SIG-M5 (cell line): ENCODE results near the gene CSTF2T.

ENCODE experiments used
- DNase-seq: peaks from one replicate; lab custom pipeline; 2025; lab: John Stamatoyannopoulos, UW

The CSTF2T gene, protein sequence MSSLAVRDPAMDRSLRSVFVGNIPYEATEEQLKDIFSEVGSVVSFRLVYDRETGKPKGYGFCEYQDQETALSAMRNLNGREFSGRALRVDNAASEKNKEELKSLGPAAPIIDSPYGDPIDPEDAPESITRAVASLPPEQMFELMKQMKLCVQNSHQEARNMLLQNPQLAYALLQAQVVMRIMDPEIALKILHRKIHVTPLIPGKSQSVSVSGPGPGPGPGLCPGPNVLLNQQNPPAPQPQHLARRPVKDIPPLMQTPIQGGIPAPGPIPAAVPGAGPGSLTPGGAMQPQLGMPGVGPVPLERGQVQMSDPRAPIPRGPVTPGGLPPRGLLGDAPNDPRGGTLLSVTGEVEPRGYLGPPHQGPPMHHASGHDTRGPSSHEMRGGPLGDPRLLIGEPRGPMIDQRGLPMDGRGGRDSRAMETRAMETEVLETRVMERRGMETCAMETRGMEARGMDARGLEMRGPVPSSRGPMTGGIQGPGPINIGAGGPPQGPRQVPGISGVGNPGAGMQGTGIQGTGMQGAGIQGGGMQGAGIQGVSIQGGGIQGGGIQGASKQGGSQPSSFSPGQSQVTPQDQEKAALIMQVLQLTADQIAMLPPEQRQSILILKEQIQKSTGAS

DNA sequence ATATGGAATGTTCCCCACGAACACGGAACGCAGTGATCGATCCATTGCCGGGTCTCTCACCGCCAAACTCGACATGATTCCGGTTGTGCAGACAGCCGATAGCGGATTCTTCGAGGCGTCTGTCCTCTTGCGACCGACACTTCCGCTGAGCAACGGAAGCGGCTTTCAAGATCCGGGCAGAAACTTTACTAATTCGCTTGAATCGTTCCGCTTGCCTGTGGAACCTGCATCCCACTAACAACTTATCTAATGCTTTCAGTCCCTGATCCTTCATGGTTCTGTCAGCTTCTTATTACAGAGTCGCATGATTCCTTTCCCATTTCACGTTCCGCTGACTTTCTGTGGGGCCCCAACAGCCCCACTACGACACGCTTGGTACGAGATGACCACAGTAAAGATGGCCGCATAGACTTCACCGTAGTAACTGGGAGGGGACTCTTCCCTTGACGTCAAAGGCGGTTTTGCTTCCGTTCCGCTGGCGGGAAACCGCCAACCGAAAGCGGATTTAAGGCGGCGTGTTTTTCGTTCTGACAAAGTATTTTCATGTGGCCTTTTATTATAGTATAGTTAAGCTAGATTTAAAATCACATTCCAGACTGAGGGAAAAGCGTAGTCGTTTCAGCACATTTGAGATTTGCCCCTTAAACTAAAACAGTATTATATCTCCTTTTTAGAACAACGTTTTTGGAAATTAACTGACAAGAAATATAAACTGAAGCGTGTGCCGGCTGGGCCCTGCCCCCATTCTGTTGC is at the start of gene CSTF2T:
Gene CSTF2T (minus strand): TSS at position 121 of the 753 bp plus-strand sequence. CDS start 46 bp downstream, at position 75.
- DNase-seq, result peak; percentile 60

DNA sequence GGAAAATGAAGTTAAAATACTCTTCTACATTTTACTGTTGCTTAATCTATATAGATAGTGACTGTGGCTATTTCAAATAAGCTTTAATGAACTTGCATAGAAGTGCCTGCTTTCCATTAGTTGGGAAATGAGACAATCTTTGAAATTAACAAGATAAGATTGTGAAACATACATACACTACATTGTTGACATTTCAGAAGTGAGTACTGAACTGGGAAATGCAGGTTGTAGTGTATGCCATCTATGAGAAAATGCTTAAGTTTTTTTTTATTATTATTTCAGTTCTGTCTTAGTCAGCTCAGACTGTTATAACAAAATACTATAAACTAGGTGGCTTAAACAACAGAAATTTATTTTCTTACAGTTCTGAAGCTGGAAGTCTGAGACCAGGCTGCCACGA is 49.6 kb upstream of the CSTF2T start:
- DNase-seq, result no peak

DNA sequence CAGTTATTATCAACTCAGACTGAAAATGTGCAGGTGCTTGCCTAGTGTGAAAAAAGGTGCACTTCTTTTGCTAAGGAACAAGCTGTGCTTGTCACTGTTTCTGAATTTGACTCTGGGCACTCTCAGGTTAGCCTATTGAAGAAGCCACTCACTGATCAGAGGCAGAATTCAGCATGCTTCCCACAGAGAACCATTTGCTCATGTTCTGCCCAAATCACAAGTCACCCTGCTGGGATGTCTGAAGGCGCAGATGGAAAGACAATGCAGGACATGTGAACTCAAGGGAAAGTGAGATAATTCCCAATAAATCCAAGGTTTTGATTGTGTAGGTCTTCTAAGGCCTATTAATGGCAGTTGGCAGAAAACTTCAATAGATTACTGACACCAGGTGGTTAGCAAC is 47.8 kb upstream of the CSTF2T start:
- no peak for DNase-seq

DNA sequence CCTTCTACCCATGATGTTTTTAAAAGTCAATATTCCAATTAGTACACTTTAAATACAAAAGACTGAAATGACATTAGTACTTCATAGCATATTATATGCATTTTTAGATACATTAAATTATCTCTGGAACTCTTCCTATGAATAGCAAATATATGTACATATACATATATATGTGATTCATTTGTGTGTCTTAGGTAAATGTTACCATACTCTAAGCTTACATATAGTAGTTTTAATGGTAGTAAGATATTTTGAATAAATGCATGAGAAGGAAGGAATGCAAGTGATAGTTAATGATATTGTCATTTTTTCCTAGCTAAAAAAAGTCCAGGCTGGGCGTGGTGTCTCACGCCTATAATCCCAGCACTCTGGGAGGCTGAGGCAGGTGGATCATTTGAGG is 46.0 kb upstream of the CSTF2T start:
- DNase-seq, result no peak

DNA sequence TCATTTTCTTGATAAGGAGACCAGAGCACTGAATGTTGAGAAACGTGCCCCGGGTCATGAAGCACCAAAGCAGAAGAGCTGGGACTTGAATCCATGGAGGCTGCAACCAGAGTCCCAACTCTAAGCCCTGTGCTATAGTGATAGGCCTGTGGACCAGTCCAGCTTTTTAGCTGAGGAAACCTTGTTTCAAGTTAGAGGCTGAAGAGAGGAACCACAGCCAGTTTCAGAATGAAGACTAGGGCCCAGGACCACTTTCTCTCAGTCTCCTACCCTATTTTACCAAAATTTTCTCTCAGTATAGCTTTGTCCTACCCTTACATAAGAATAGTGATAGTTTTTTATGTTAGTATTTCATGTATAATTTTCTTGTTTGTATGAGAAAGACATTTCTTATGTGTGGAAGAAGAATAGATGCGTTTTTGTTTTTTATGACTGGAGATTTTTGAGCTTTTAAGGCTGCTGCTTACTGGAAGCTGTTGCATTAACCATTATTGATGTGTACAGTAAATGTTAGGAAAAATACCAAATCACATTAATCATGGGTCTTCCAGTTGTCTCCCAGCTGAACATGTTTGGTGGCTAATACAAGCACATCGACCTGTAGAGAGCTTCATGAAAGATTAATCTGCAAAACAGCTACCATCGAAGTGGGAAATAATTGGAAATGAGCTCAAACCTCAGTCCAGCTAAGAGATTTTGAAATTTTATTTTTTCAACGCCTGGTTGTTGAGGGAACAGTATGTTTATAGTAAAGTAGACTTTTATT is 45.0 kb upstream of the CSTF2T start:
- no peak for DNase-seq

DNA sequence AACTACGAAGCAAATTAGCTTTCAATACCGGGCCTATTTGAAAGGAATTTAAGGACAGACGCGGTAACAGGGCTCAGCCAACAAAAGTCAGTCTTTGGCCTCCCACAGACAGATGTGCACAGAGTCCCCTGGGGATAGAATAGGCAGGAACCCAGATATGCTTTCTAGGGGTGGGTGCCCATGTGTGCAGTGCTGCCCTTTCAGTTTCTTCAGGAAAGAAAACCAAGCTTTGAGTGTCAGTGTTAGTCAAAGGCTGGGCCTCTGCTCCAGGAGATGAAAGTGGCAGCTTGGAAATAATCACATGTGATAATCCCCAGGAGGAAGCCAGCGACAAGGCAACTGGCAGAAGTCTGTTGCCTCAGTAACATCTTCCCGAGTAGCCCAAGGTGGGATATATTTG is 43.8 kb upstream of the CSTF2T start:
- DNase-seq, result no peak

DNA sequence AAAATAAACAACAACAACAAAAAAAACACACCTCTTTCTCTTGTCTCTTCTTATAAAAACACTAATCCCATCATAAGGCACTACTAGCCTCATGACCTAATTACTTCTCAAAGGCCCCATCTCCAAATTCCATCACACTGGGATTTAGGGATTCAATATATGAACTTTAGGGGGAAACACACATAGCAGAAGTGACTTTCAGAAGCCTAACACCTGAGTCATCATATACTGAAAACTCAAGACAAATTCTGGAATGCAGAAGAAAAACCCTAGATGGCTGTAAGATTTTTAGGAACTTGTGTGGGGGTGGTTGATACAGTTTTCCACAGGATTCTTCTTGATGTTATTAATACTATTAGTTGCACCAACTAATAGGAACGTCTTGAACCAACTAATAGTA is 33.7 kb upstream of the CSTF2T start:
- no peak for DNase-seq

DNA sequence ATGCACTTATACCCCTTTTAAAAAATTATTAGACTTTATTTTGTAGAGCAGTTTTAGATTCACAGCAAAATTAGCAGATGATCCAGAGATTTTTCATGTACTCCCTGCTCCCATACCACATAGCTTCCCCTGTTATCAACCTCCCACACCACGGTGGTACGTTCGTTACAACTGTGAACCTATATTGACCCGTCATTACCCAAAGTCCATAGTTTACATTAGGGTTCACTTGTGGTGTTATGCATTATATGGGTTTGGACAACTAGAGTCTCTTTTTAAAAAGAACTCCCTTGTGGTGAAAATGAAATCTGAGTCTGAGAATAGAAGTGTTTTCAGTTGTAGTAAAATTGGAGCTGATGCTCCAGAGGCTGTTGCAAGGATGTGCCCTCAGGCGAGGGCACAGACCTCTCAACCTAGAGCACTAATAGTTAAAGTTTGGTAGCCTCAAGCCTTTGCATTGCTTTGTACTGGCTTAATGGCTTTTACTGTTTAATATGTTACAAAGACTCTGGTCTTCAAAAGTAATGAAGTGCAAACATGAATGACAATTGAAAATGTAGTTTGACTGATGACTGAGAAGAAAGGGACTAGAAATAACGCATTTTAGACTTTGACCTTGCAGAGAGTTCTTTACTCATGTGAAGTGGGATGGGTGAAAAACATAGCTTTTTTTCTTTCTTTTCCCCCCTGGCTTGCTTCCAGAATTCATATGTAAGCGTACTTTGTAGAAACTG is 30.6 kb upstream of the CSTF2T start:
- DNase-seq, result no peak

DNA sequence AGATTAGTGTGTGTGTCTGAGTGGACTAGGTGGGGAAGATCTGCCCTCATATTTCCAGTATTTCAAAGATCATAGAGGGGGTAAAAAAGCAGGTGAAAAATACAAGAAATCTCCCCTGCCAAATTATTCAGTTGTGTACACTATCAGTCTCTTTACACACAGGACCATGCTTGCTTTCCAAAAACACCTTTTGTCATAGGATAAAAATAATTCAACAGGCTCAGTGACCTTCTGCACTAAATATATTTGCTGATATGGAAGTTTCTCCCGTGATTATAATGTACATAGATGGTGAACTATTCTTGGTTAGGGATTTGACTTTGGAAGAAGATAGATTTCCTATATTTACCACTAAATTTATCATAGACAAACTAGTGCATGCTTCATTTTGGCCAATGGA is 24.6 kb upstream of the CSTF2T start:
- DNase-seq, result no peak

DNA sequence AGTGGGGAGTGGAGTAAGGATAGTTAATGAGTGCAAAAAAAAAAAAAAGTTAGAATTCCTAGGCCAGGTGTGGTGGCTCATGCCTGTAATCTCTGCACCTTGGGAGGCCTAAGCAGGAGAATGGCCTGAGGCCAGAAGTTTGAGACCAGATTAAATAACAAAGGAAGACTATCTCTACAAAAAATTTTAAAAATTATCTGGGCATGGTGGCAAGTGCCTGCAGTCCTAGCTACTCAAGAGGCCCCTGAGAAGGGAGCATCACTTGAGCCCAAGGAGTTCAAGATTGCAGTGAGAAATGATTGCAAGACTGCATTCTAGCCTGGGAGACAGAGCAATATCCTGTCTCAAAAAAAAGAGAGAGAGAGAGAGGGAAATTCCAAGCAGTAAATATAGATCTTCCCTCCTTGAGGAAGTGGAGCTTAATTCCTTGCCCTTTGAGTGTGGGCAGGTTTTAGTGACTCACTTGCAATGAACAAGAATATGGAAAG is 19.5 kb upstream of the CSTF2T start:
- no peak for DNase-seq

DNA sequence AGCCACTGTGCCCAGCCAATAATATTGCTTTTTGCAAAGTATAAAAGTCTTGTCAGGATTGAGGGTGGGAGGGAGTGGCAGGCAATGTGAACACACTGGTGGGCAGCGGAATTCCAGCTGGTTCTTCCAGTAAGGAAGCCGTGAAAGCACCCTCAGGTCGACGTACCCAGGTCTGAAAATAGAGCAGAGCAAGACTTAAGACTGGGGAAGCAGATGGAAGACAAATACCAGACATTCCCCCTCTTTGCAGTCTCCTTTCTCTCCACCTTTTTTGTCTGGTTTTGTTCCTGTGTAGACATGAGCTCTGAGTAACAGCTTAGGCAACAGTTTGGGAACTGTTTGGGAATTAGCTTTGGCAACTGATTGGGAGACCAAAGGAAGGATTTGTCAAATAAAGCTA is 17.6 kb upstream of the CSTF2T start:
- DNase-seq, result no peak

DNA sequence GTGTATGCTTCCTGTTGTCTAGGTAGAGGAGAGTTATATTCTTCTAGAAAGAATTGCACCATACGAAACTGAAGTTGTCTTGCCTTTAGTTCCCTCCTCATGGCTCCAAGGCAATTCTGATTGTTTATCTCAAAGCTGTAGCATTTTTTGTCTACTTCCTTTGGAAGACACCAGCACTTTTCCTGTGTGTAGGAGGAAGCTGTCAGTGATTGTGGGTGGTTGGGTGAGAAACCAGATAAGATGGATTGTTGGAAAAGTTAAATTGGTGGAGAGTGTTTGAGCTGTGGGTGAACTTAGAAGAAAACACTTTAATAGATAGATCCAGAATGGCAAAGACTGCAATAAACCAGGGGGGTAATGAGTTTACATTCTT is 12.1 kb upstream of the CSTF2T start:
- no peak for DNase-seq

DNA sequence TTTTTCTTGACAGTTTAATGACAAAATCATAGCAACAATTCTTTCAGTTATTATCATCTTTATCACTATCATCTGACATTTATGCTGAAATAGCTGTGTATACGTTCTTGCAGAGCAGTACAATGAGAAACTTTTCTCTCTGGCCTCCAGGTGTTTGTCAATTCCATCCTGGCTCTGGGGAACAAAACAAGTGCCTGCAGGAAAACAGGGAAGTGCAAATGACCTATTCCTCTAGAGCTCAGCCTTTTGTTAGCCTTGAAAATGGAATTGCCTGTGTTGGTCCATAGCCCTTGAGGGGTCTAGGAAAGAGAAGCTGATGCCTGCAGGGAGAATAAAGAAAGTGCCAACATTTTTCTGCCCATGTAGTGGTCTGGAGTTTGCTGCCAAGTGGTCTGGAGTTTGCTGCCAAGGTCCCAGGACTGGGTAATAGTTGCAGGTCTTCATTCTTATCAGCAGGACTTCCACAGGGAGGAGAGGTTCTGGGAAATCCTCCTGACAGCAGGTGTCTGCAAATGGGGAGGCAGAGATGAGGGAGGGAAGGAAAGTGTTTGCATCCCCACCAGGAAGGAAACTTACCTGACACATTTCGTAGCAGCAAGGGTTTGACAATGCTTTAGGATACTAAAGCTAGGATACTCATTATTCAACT is 10.1 kb upstream of the CSTF2T start:
- no peak for DNase-seq

DNA sequence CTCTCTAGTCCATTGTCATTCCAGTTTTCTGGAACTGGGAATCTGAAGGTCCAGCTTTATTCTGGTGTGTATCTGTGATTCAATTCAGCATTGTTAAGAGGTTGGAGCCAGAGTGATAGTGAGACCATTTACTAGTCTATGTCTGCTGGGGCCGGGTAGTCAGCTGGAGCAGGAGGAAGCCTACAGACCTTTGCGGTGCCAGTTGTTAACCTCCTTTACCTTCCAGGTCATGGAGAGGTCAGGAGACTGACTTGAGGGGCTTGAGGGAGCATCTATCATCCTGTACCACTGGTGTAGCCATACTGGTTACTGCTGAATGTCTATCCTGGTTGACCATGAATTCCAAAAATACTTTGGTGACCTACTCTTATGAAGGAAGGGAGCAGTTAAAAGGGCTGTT is 9.2 kb upstream of the CSTF2T start:
- no peak for DNase-seq

DNA sequence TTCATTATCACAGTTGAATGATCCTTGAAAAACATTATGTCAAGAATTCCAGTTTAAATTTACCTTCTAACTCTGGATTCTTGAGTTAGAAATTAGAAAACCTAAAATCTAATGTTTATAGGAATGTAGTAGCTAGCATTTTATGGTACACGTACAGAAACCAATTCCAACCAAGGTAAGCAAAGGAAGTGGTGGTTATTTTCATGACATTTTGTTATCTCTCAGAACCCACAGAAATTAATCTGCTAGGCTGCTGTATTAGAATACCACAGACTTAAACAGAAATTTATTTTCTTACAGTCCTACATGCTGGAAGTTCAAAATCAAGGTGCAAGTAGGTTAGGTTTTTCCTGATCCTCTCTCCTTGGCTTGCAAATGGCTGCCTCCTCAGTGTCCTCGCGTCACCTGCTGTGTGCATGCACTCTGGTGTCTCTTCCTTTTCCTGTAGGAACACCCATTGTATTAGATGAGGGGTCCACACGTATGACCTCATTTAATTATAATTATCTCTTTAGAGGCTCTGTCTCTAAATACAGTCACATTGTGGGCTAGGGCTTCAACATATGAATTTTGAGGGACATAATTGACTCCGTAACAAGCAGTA is 8.5 kb upstream of the CSTF2T start:
- DNase-seq, result no peak

DNA sequence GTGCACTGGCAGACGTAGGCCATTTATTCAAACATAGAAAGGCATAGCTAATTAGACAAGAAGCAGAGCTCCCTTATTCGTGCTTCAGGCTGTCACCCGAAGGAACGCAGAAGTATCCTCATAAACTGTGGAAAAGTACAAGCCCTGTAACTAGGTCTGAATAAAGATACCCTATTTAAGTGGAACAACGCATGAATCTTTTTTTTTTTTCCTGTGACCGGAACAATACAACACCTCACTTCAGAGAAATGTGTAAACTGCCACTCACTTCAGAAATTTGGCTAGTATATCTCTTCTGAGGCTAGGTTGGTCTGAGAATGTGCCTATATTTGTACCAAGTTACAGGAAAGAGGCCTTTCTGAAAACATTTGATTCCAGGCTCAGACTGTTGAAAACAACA is 8.0 kb upstream of the CSTF2T start:
- no peak for DNase-seq

DNA sequence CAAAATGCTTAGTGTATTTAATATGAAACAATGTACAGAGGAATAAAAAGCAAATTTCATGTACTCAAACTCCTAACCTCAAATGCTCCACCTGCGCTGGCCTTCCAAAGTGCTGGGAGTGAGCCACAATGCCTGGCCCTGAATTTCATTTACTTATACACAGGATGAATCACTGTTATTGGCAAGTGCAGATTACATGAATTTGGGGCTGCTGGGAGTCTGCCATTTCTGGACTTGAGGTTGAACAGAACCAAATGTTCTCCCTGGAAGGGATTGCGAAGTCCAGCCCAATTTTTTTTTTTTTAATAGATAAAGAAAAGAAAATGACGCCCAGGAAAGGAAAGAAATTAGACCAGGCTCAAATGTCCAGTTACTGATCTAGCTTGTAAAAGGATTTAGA is 6.8 kb upstream of the CSTF2T start:
- no peak for DNase-seq

DNA sequence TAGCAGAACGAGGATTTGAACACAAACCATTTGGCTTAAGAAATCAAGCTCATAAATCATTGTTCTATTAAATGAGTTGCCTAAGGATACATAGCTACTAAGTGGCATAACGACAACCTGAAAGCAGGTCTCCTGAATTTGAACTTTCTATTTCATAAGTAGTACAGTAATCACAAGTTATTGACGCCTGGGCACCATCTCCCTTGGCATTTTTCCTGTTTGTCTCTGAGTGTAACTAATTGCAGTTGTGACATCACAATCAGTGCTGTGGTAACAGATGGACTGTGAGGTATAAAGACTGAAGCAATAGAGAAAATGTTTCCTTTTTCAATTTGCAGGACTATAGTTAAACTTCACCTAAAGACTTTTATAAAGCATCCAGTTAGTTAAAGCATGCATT is 6.4 kb upstream of the CSTF2T start:
- no peak for DNase-seq

DNA sequence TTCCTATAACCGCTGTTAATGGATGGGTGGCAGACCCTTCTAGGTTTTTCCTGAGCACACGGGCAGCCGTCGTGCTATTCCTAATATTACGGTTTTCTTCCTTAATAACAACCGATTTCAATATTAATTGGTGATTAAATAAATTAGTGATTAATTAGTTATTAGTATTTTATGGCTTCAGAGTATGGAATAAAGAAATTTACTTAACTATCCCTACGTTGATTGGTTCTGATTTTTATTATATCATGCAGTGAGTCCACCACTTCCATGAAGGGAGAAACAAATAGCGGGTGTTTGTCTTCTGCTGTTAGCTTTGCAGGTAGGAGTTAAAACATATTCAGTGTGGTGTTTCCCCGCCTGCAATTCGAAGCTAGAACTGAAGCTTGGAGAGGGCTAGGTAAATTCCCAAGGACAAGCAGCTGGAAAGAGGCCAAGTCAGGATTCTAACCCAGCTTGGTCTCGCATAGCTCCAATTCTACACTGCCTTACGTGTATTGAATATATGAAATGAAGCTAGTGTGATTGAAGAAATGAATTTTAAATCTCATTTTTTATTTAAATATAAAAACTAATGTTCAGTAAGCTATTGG is 928 bp upstream of the CSTF2T start:
- DNase-seq, result no peak

DNA sequence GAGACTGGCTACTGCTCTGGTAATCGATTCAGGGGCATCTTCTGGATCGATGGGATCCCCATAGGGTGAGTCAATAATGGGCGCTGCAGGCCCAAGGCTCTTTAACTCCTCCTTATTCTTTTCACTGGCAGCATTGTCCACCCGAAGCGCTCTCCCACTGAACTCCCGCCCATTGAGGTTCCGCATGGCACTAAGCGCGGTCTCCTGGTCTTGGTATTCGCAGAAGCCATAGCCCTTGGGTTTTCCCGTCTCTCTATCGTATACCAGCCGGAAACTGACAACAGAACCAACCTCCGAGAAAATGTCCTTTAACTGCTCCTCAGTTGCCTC is 285 bp downstream of the CSTF2T start:
- DNase-seq, result no peak
